ENCODE data around the gene GPRC5C. TPM values are rescaled to one million over a fixed set of nuclear protein-coding genes. Genes with fewer than 3 reads are reported as not detected.

Gene GPRC5C
- total RNA-seq, 6 experiments from 2014 or later = not detected

DNA sequence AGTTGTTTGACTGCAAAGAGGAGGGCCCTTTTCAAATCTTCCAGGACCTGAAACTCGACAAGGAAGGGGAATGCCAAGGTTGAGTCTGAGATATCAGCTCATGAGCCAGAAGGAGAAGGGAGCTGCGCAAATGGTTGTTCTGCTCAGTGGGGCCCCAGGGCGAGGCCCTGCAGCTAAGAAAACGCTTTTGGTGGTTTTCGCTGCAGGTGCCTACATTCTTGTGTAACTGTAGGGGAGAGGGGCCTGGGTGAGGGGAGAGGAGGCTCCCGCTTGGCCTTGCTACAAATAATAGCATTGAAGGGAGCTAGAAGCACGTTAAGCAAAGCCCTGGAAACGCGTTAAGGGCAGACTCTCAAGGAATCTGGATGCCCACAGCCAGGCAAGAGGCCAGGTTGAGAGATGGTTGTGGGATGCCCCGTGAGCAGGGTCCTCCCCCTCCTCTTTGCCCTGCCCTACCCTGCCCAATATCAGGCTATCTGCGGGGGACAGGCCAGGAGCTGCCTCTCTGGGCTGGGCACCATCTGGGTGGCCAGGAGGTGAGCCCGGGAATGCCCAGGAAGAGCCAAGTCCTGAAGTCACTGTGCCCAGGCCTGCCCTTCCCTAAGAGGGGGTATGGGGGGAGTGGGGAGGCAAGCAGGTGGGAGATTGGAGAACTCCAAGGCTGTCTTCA lies 42.7 kb upstream of the GPRC5C start:
- no peaks in the 10 kb centered on the region for H3K4me1 Mint-ChIP-seq (ENCODE audit: low read depth)
- peaks cover 83% of the 10 kb centered on the region for H3K9me3 Mint-ChIP-seq
- DNase-seq = no peak
- no peak overlapping the region for H3K27ac Mint-ChIP-seq
- H3K36me3 Mint-ChIP-seq (ENCODE audit: low read depth) = peaks cover 7% of the 10 kb centered on the region; the same call in 1 of the 2 replicates
- H3K27me3 Mint-ChIP-seq (ENCODE audit: insufficient read depth) = no peaks in the 10 kb centered on the region; the same call in none of the 2 replicates
- H3K4me3 Mint-ChIP-seq = no peak overlapping the region
- TF ChIP-seq, protein P1, sequence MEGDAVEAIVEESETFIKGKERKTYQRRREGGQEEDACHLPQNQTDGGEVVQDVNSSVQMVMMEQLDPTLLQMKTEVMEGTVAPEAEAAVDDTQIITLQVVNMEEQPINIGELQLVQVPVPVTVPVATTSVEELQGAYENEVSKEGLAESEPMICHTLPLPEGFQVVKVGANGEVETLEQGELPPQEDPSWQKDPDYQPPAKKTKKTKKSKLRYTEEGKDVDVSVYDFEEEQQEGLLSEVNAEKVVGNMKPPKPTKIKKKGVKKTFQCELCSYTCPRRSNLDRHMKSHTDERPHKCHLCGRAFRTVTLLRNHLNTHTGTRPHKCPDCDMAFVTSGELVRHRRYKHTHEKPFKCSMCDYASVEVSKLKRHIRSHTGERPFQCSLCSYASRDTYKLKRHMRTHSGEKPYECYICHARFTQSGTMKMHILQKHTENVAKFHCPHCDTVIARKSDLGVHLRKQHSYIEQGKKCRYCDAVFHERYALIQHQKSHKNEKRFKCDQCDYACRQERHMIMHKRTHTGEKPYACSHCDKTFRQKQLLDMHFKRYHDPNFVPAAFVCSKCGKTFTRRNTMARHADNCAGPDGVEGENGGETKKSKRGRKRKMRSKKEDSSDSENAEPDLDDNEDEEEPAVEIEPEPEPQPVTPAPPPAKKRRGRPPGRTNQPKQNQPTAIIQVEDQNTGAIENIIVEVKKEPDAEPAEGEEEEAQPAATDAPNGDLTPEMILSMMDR (IDR thresholded peaks at IDR 0.05) = no peak

DNA sequence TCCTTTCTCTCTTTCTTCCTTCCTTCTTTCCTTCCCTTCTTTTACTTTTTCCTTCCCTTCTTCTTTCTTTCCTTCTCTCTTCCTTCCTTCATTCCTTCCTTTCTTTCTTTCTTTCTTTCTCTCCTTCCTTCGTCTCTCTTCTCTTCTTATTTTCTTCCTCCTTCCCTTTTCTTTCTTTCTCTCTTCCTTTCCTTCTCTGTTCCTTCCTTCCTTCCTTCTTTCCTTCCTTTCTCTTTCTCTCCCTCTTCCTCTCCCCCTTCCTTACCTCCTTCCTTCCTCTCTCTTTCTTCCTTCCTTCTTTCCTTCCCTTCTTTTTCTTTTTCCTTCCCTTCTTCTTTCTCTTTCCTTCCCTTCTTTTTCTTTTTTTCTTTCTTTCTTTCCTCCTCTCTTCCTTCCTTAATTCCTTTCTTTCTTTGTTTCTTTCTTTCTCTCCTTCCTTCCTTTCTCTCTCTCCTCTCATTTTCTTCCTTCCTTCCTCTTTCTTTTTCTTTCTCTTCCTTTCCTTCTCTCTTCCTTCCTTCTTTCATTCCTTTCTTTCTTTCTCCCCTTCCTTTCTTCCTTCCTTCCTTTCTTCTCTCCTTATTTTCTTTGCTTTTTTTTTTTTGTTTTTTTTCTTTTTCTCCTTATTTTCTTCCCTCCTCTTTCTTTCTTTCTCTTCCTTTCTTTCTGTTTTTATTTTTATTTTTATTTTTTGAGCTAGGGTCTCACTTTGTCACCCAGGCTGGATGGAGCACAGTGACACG lies 41.8 kb upstream of the GPRC5C start:
- peaks cover 11% of the 10 kb centered on the region for H3K36me3 Mint-ChIP-seq (ENCODE audit: low read depth)
- TF ChIP-seq, protein P1 (IDR thresholded peaks at IDR 0.05) = no peak
- H3K9me3 Mint-ChIP-seq = peaks cover 81% of the 10 kb centered on the region
- no peaks in the 10 kb centered on the region; the same call in none of the 2 replicates for H3K27me3 Mint-ChIP-seq (ENCODE audit: insufficient read depth)
- H3K4me1 Mint-ChIP-seq (ENCODE audit: low read depth) = no peaks in the 10 kb centered on the region
- no peak overlapping the region for H3K4me3 Mint-ChIP-seq
- no peak overlapping the region for H3K27ac Mint-ChIP-seq
- no peak for DNase-seq

DNA sequence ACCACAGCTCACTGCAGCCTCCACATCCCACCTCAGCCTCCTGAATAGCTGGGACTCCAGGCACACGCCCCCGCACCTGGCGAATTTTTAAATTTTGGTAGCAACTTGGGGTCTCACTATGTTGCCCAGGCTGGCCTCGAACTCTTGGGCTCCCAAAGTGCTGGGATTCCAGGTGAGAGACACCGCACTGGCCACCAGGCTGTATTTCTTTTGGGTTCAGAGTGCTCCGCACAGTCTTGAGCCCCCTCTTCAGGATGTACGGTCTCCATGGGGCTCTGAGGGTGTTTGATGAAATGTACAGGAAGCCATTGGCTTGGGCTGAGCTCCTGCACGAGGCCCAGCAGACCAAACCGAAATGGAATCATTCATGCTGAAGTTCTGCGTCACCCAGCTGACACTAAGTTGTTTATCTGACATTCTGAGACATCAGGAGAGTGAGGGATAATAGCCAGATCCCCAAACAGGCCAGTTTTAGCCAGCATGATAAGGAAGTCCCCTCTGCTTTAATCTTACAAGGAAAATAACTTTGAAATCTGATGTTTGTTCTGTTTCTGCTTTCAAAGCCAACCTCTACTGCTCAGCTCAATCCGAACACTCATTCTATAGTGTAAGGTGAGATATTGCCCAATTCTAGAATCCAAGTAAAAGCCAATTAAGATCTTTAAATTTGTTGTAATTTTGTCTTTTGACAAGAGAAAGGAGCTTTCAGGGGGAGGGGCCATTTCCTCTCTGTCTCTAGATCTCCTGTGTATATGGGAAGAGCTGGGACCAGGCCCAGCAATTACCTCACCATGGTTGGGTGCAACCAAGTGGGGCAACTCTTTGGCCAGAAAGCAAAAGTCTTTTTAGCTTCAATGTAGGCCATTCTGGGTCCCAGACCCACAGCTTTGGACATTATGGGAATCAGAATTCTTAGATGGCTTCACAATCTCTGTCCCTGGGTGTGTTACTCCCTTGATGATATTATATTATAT lies 40.9 kb upstream of the GPRC5C start:
- no peak overlapping the region for H3K4me3 Mint-ChIP-seq
- no peak overlapping the region for H3K27ac Mint-ChIP-seq
- no peaks in the 10 kb centered on the region for H3K4me1 Mint-ChIP-seq (ENCODE audit: low read depth)
- peaks cover 18% of the 10 kb centered on the region for H3K36me3 Mint-ChIP-seq (ENCODE audit: low read depth)
- TF ChIP-seq, protein P1 (IDR thresholded peaks at IDR 0.05) = no peak
- H3K27me3 Mint-ChIP-seq (ENCODE audit: insufficient read depth) = no peaks in the 10 kb centered on the region; the same call in none of the 2 replicates
- peaks cover 84% of the 10 kb centered on the region for H3K9me3 Mint-ChIP-seq
- DNase-seq = no peak

DNA sequence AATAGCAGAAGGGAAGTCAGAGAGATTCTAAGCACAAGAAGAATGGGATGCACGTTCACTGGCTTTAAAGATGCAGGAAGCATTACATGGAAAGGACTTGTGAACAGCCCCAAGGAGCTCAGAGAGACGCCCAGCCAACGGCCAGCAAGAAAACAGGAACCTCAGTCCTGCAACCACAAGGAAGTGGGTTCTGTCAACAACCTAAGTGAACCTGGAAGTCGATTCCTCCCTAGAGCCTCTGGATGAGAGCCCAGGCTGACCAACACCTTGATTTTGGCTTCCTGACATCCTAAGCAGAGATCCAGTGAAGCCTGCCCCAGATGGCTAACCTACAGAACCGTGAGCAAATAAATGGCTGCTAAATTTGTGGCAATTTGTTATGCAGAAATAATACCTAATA lies 40.1 kb upstream of the GPRC5C start:
- H3K4me3 Mint-ChIP-seq = no peak overlapping the region
- TF ChIP-seq, protein P1 (IDR thresholded peaks at IDR 0.05) = no peak
- H3K27me3 Mint-ChIP-seq (ENCODE audit: insufficient read depth) = no peaks in the 10 kb centered on the region; the same call in none of the 2 replicates
- H3K9me3 Mint-ChIP-seq = peaks cover 80% of the 10 kb centered on the region
- H3K27ac Mint-ChIP-seq = no peak overlapping the region
- no peaks in the 10 kb centered on the region for H3K4me1 Mint-ChIP-seq (ENCODE audit: low read depth)
- peaks cover 18% of the 10 kb centered on the region for H3K36me3 Mint-ChIP-seq (ENCODE audit: low read depth)
- DNase-seq = no peak

DNA sequence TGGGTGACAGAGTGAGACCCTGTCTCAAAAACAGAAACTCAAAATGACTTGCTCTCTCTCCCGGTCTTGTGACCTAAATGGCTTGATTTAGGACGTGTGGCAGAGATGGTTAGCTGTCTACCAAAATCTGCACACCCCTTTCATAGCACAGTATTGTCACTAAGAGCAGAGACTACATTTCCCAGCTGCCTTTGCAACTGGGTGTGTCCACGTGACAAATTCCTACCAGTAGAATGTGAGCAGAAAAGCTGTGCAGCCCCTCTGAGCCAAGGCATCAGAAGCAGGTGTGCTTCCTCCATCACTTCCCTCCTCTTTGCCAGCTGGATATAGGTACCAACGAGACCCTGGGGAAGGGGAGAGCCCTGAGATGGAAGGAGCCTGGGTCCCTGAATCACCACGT lies 39.0 kb upstream of the GPRC5C start:
- H3K36me3 Mint-ChIP-seq (ENCODE audit: low read depth) = peaks cover 18% of the 10 kb centered on the region
- H3K4me3 Mint-ChIP-seq = no peak overlapping the region
- H3K27ac Mint-ChIP-seq = no peak overlapping the region
- no peaks in the 10 kb centered on the region for H3K4me1 Mint-ChIP-seq (ENCODE audit: low read depth)
- H3K9me3 Mint-ChIP-seq = peaks cover 77% of the 10 kb centered on the region
- TF ChIP-seq, protein P1 (IDR thresholded peaks at IDR 0.05) = no peak
- no peak for DNase-seq
- no peaks in the 10 kb centered on the region; the same call in none of the 2 replicates for H3K27me3 Mint-ChIP-seq (ENCODE audit: insufficient read depth)

Data from HFFc6 (cell line).